Neural cell (in vitro differentiated cells): Measurements from ENCODE around the gene ALK.

Experiments
- CTCF ChIP-seq: fragments of 450-650 bp; IDR thresholded peaks from 2 replicates; pipeline ENCODE4 v1.5.1; 2014; ENCODE audit warnings: antibody characterized with exemption, mild to moderate bottlenecking, moderate library complexity; ENCODE audit not compliant: poor library complexity, severe bottlenecking
- EP300 ChIP-seq: fragments of 450-650 bp; conservative IDR thresholded peaks from 2 replicates; pipeline ENCODE4 v1.6.1; 2014; ENCODE audit warnings: antibody characterized with exemption, mild to moderate bottlenecking, moderate library complexity; ENCODE audit not compliant: poor library complexity, severe bottlenecking
- EZH2 ChIP-seq: fragments of 200-600, 300-800 bp; shearing (Covaris generic), sonication (generic); IDR thresholded peaks from 2 replicates; pipeline ENCODE4 v1.6.1; 2014; ENCODE audit warnings: antibody characterized with exemption, low read length, borderline replicate concordance, mild to moderate bottlenecking; ENCODE audit not compliant: insufficient read depth, poor library complexity, severe bottlenecking
- MXI1 ChIP-seq: fragments of 450-650 bp; conservative IDR thresholded peaks from 2 replicates; pipeline ENCODE4 v1.6.1; 2014; ENCODE audit warnings: antibody characterized with exemption, mild to moderate bottlenecking; ENCODE audit not compliant: poor library complexity, severe bottlenecking
- POLR2AphosphoS5 ChIP-seq: IDR thresholded peaks from 2 replicates; pipeline ENCODE4 v1.6.1; 2012
- REST ChIP-seq: IDR thresholded peaks from 2 replicates; pipeline ENCODE4 v1.6.1; 2012; ENCODE audit warnings: borderline replicate concordance
- SMC3 ChIP-seq: fragments of 450-650 bp; conservative IDR thresholded peaks from 2 replicates; pipeline ENCODE4 v1.6.1; 2014; ENCODE audit warnings: antibody characterized with exemption, mild to moderate bottlenecking, moderate library complexity; ENCODE audit not compliant: poor library complexity
- TAF1 ChIP-seq: IDR thresholded peaks from 2 replicates; pipeline ENCODE4 v1.6.1; 2012; ENCODE audit warnings: low read depth

GRCh38 chr2:29382486-29382885 is 538.9 kb downstream of the ALK start:
- TF ChIP-seq CTCF: no peak
- no peak for TF ChIP-seq EZH2
- TF ChIP-seq POLR2AphosphoS5: no peak
- TF ChIP-seq REST: no peak
- no peak for TF ChIP-seq EP300
- TF ChIP-seq SMC3: no peak
- no peak for TF ChIP-seq TAF1
- no peak for TF ChIP-seq MXI1
